Parathyroid adenoma (tissue), 2 donors: ENCODE measurements around the gene NDC80.
A peak's percentile ranks its signal among the peaks of the same experiment; 100 is the strongest.
"Not testable (repeated sequence)": the region's sequence is repeated elsewhere in the genome, so short reads cannot be mapped to it uniquely, and the experiment has no call there.

Experiments used
- H2AFZ ChIP-seq: fragments of 300-600 bp; sonication (generic); one replicate; pipeline ENCODE4 v1.7.0; 2017; ENCODE audit warnings: antibody characterized with exemption, mild to moderate bottlenecking
- H3K27ac ChIP-seq: fragments of 300-600 bp; sonication (generic); one replicate; pipeline ENCODE4 v1.7.0; 2017
- H3K27me3 ChIP-seq: fragments of 300-600 bp; sonication (generic); one replicate; pipeline ENCODE4 v1.7.0; 2017; ENCODE audit warnings: low read length; ENCODE audit not compliant: control insufficient read depth, insufficient read depth
- H3K36me3 ChIP-seq: fragments of 300-600 bp; sonication (generic); one replicate; pipeline ENCODE4 v1.7.0; 2017; ENCODE audit warnings: low read length; ENCODE audit not compliant: control insufficient read depth, insufficient read depth
- H3K4me1 ChIP-seq: fragments of 300-600 bp; sonication (generic); one replicate; pipeline ENCODE4 v1.7.0; 2017; ENCODE audit warnings: control low read depth
- H3K4me2 ChIP-seq: fragments of 300-600 bp; sonication (generic); one replicate; pipeline ENCODE4 v1.7.0; 2017; ENCODE audit warnings: low read length
- H3K4me3 ChIP-seq: fragments of 300-600 bp; sonication (generic); one replicate; pipeline ENCODE4 v1.7.0; 2017; ENCODE audit warnings: low read depth, low read length
- H3K79me2 ChIP-seq: fragments of 300-600 bp; sonication (generic); one replicate; pipeline ENCODE4 v1.7.0; 2017; ENCODE audit warnings: control low read depth
- H3K9ac ChIP-seq: fragments of 300-600 bp; sonication (generic); one replicate; pipeline ENCODE4 v1.7.0; 2017; ENCODE audit warnings: mild to moderate bottlenecking
- H3K9me3 ChIP-seq: fragments of 300-600 bp; sonication (generic); one replicate; pipeline ENCODE4 v1.7.0; 2017; ENCODE audit warnings: low read length; ENCODE audit not compliant: control insufficient read depth
- TF ChIP-seq, protein P1 (sequence below): fragments of 300-600 bp; sonication (generic); IDR thresholded peaks from one replicate; pipeline ENCODE4 v1.7.0; 2017; ENCODE audit warnings: antibody characterized with exemption, mild to moderate bottlenecking
- donor health status: primary hyperparathyroidism.

NDC80 gene

DNA sequence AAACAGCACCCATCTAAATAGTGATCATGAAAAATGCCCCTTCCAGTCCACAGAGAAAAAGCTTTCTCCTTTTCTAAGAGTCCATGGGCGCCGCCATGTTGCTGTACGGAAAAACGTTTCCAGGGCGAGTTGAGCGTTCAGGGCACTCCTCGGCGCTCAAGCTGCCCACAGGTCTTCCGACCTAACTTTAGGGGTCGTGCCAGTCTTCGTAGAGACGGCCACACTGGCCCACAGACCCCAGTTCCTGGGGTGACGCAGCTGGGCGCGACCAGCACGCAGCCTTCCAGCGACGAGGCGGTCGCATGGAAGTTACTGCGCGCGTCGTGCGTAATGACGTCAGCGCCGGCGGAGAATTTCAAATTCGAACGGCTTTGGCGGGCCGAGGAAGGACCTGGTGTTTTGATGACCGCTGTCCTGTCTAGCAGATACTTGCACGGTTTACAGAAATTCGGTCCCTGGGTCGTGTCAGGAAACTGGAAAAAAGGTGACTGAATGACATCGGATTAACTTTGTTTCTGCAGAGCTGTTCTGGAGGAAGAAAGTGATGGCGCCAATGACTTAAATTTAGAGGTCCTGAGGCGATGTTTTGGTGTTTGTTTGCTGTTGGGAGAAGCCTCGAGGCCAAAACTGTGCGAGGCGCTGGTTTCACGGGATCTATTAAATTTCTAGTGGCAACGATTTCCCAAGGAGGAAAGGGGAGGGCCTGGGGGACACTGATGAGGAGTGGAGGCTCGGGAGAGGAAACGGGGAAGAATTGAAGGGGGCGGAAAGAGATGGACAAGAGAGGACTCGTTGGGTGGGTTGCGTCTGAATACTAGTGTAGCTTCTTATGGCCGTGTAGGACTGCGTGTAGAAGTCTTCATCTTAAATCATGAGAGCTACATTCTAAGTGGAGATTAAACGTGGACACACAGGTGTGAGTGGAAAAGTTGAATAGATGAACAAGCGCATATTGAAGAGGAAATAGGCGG, at the start of gene NDC80, which contains the start of gene METTL4:
TSS of gene NDC80 (plus strand) at position 358 of the 971 bp plus-strand sequence. CDS start 1,429 bp downstream, outside the sequence.
TSS of gene METTL4 (minus strand) at position 306 of the 971 bp plus-strand sequence. CDS start 4,289 bp downstream, outside the sequence.
- H3K36me3 ChIP-seq: no peaks in the 10 kb centered on the region
- peaks cover 4% of the 10 kb centered on the region for H3K79me2 ChIP-seq
- TF ChIP-seq, protein P1, sequence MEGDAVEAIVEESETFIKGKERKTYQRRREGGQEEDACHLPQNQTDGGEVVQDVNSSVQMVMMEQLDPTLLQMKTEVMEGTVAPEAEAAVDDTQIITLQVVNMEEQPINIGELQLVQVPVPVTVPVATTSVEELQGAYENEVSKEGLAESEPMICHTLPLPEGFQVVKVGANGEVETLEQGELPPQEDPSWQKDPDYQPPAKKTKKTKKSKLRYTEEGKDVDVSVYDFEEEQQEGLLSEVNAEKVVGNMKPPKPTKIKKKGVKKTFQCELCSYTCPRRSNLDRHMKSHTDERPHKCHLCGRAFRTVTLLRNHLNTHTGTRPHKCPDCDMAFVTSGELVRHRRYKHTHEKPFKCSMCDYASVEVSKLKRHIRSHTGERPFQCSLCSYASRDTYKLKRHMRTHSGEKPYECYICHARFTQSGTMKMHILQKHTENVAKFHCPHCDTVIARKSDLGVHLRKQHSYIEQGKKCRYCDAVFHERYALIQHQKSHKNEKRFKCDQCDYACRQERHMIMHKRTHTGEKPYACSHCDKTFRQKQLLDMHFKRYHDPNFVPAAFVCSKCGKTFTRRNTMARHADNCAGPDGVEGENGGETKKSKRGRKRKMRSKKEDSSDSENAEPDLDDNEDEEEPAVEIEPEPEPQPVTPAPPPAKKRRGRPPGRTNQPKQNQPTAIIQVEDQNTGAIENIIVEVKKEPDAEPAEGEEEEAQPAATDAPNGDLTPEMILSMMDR: no peak
- H3K4me2 ChIP-seq: peak within 1 kb of the TSS; percentile 70
- peak within 1 kb of the TSS; percentile 94 for H2AFZ ChIP-seq
- peaks cover 4% of the 10 kb centered on the region for H3K4me1 ChIP-seq
- H3K27me3 ChIP-seq: no peaks in the 10 kb centered on the region
- H3K9me3 ChIP-seq: no peaks in the 10 kb centered on the region
- peak within 1 kb of the TSS; percentile 79 for H3K9ac ChIP-seq
- peak within 1 kb of the TSS; percentile 93 for H3K27ac ChIP-seq
- H3K4me3 ChIP-seq: peak within 1 kb of the TSS; percentile 71

DNA sequence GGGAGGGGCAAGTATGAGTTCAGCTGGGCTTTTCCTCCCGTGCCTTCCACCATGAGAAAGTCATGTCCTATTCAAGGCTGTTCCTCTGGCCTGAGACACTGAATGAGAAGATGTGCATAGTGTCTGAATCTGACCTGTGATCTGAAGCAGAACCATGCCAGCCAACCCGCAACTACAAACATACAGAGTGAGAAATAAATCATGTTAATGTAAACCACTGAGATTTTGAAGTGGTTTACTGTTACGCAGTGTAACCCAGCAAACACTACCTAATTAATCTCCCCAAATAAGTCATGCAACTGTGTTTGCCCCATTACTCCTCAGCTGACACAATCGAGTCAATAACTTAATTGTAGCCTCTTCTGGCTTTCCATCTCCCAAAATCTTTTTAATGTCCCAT, 49.2 kb upstream of the NDC80 start:
- Histone ChIP-seq H3K27ac (no peak overlapping the region), H3K4me3 (no peak overlapping the region), H3K9ac (no peak overlapping the region), H3K36me3 (no peaks in the 10 kb centered on the region), H3K27me3 (no peaks in the 10 kb centered on the region), H2AFZ (no peak overlapping the region), H3K4me1 (no peaks in the 10 kb centered on the region), H3K4me2 (no peak overlapping the region), H3K9me3 (no peaks in the 10 kb centered on the region), H3K79me2 (no peaks in the 10 kb centered on the region)
- TF ChIP-seq, protein P1: no peak

DNA sequence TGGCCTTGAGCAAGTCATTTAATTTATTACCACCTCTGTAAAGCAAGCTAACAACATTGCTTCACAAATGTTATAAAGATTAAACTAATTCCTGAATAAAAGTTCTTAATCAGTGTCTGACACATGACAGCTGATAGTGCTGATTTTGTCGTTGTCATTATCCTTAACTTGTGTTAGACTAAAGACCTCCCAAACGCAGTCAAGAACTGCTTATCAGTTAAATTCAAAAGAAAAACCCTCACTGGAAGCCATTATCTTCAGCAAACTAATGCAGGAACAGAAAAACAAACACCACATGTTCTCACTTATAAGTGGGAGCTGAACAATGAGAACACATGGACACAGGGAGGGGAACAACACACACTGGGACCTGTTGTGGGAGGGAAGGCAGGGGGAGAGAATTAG, 46.6 kb upstream of the NDC80 start:
- not testable (repeated sequence) for H3K4me2 ChIP-seq, H2AFZ ChIP-seq, H3K4me1 ChIP-seq, H3K27ac ChIP-seq, H3K9ac ChIP-seq, H3K9me3 ChIP-seq, H3K36me3 ChIP-seq, H3K79me2 ChIP-seq, H3K27me3 ChIP-seq, H3K4me3 ChIP-seq

DNA sequence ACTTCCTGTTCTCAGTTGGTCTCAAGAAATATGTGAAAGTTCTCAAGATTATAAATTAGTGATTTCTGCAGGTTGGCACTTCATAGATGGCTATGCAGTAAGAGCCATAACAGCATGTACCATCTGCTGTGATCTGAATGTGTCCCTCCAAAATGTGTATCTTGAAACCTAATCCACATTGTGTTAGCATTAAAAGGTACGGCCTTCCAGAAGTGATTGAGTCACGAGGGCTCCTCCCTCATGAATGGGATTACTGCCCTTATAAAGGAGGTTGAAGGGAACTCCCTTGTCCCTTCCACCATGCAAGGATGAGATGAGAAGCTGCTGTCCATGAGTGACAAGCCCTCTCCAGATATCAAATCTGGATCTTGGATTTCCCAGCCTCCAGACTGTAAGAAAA, 45.0 kb upstream of the NDC80 start:
- H3K27ac ChIP-seq: no peak overlapping the region
- H3K9ac ChIP-seq: no peak overlapping the region
- H3K4me3 ChIP-seq: no peak overlapping the region
- no peak overlapping the region for H2AFZ ChIP-seq
- no peaks in the 10 kb centered on the region for H3K79me2 ChIP-seq
- no peaks in the 10 kb centered on the region for H3K4me1 ChIP-seq
- TF ChIP-seq, protein P1: no peak
- no peak overlapping the region for H3K4me2 ChIP-seq
- H3K36me3 ChIP-seq: no peaks in the 10 kb centered on the region
- H3K9me3 ChIP-seq: no peaks in the 10 kb centered on the region
- H3K27me3 ChIP-seq: no peaks in the 10 kb centered on the region

DNA sequence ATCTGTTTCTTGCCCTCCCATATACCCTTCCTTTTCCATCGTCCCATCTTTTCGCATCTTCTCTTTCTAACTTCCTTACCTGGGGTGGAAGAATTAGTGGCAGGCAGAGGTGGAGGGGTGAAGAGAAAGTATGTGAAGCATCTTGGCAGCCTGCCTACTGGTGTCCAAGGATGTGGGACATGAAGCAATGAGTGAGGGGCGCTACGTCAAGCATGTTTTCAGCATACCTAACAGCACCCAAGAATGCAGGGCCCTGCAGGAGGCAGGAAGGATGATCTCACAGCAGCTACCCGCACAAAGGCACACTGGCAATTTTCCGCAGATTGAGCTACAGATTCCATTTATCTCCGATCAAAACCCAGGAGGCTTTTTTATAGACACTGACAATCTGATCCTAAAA, 42.2 kb upstream of the NDC80 start:
- no peak overlapping the region for H2AFZ ChIP-seq
- no peak overlapping the region for H3K4me3 ChIP-seq
- H3K9me3 ChIP-seq: no peaks in the 10 kb centered on the region
- H3K9ac ChIP-seq: no peak overlapping the region
- no peaks in the 10 kb centered on the region for H3K36me3 ChIP-seq
- H3K27me3 ChIP-seq: no peaks in the 10 kb centered on the region
- no peak overlapping the region for H3K27ac ChIP-seq
- TF ChIP-seq, protein P1: no peak
- H3K79me2 ChIP-seq: no peaks in the 10 kb centered on the region
- no peaks in the 10 kb centered on the region for H3K4me1 ChIP-seq
- H3K4me2 ChIP-seq: no peak overlapping the region
